ENCODE results near the gene ARHGAP22. TPM values are rescaled to one million over a fixed set of nuclear protein-coding genes. Genes with fewer than 3 reads are reported as not detected.

Gene ARHGAP22
- total and polyA plus RNA-seq, 8 donors = 2.2 to 10.4 (median 2.8) TPM

DNA sequence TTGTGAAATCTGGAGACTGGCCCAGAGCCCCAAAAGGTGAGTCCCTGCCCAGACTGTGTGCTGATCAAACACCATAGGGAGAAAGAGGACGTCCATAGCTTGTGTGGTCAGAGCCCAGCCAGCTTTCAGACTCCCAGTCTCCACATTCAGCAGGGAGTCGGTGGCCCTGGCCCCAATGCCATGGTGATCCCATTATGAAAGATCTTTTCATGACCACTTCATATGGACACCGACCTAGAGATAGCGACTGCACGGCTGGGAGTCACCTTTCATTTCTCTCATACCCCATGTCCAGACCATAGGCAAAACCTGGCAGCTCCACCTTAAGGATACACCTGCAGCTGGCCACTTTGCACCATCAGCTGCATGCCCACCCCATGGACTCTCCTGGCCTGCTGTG is 126.4 kb downstream of the ARHGAP22 start:
- Histone ChIP-seq H3K36me3 (no peaks in the 10 kb centered on the region), H3K27ac (no peak overlapping the region), H3K9me3 (no peaks in the 10 kb centered on the region), H3K4me3 (no peak overlapping the region), H3K27me3 (peaks cover 0 to 11% of the 10 kb centered on the region in 2 donors), H3K4me1 (no peaks in the 10 kb centered on the region)
- DNase-seq (no peak), ATAC-seq (no peak)
- TF ChIP-seq, protein P1, sequence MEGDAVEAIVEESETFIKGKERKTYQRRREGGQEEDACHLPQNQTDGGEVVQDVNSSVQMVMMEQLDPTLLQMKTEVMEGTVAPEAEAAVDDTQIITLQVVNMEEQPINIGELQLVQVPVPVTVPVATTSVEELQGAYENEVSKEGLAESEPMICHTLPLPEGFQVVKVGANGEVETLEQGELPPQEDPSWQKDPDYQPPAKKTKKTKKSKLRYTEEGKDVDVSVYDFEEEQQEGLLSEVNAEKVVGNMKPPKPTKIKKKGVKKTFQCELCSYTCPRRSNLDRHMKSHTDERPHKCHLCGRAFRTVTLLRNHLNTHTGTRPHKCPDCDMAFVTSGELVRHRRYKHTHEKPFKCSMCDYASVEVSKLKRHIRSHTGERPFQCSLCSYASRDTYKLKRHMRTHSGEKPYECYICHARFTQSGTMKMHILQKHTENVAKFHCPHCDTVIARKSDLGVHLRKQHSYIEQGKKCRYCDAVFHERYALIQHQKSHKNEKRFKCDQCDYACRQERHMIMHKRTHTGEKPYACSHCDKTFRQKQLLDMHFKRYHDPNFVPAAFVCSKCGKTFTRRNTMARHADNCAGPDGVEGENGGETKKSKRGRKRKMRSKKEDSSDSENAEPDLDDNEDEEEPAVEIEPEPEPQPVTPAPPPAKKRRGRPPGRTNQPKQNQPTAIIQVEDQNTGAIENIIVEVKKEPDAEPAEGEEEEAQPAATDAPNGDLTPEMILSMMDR (IDR thresholded peaks at IDR 0.05) = no peak
- intact Hi-C loops (cut with DNase I) = no loop called here

DNA sequence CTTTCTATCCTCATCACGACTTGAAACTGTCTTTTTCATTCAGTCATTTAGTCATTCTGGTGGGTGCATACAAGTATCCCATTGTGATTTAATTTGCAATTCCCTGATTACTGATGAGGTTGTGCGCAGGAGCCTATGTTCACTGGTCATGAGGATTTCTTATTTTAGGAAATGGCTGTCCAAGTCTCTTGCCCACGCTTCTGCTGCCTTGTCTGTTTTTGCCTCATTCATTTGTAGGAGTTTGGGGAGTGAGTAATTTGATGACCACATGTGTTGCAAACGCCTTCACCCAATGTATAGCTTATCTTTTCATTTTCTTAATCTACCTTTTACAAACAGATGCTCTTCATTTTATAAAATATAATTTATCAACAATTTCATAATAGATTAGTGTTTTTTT is 127.3 kb downstream of the ARHGAP22 start:
- ATAC-seq = no peak
- Histone ChIP-seq H3K9me3 (no peaks in the 10 kb centered on the region), H3K4me1 (no peaks in the 10 kb centered on the region), H3K36me3 (no peaks in the 10 kb centered on the region), H3K4me3 (no peak overlapping the region), H3K27me3 (peaks cover 0 to 11% of the 10 kb centered on the region in 2 donors), H3K27ac (no peak overlapping the region)
- no peak for DNase-seq
- TF ChIP-seq, protein P1 (IDR thresholded peaks at IDR 0.05) = no peak
- intact Hi-C loops (cut with DNase I) = no loop called here

DNA sequence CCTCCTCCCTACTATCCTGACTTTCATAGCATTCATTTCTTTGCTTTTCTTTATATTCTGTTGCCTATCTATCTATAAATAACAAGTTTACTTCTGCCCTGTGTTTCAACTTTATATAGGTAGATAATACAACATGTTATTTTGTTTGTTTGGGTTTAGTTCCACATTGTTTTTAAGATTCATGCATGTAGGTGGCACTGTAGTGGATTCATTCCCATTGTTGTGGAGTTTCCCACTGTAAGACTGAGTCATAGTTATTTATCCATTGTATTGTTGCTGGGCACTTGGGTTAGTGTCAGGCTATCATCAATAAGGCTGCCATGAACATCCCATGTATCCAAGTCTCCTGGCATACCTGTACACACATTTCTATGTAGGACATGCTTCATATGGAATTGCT is 127.7 kb downstream of the ARHGAP22 start:
- H3K4me1 ChIP-seq = no peaks in the 10 kb centered on the region
- ATAC-seq = no peak
- TF ChIP-seq, protein P1 (IDR thresholded peaks at IDR 0.05) = no peak
- DNase-seq = no peak
- no peak overlapping the region for H3K4me3 ChIP-seq
- intact Hi-C loops (cut with DNase I) = no loop called here
- H3K36me3 ChIP-seq = no peaks in the 10 kb centered on the region
- H3K27ac ChIP-seq = no peak overlapping the region
- H3K9me3 ChIP-seq = no peaks in the 10 kb centered on the region
- H3K27me3 ChIP-seq = peaks cover 0 to 11% of the 10 kb centered on the region in 2 donors

DNA sequence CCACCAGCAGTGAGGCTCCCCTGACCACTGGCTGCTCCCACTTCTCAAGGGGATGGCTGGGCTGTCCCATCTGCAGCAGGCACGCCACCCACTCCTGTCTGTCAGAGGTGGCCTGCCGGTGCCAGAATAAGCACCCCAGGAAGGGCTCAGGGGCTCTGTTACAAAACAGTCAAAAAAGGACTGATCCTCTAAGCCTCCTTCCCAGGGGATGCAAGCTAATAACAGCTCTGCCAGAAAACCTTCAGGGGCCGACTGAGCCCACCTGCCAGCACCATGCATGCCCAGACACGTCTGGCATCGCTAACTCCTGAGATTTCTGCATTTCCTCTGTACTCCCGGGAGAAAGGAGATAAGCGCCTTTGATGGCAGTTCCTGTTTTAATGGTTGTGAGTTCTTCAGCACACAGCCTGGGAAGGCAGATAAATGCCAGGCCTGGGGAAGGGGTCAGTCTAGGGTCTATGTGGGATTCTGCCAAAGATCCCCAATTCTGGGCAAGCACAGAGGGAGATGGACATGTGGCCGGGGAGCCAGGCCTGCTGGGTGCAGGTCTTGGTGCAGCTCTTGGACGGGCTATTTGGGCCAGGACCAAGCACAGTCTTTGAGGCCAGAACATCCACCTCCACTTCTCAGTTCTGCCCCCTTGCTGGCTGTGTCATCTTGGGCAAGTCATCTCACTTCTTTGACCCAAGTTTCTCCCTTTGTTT is 128.4 kb downstream of the ARHGAP22 start:
- H3K27ac ChIP-seq = no peak overlapping the region
- no peaks in the 10 kb centered on the region for H3K9me3 ChIP-seq
- DNase-seq (no peak), ATAC-seq (no peak)
- intact Hi-C loops (cut with DNase I) = no loop called here
- no peak overlapping the region for H3K4me3 ChIP-seq
- TF ChIP-seq, protein P1 (IDR thresholded peaks at IDR 0.05) = no peak
- H3K36me3 ChIP-seq = no peaks in the 10 kb centered on the region
- H3K27me3 ChIP-seq = peaks cover 0 to 11% of the 10 kb centered on the region in 2 donors
- no peaks in the 10 kb centered on the region for H3K4me1 ChIP-seq

DNA sequence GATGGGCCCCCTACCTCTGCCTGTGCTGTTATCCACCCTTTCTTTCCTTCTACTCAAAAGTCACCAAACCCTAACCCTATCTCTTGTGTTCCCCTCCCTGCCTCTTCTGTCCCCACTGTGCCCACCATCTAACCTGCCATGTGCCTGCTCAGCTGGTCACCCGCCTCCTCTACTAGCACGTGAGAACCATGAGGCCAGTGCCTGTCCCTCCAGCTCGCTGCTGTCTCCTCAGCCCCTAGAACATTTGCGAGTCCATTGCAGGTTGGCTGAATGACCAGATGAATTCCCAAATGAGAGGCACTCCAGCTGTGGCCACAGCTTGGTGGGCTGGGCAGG is 129.0 kb downstream of the ARHGAP22 start:
- Histone ChIP-seq H3K36me3 (no peaks in the 10 kb centered on the region), H3K9me3 (no peaks in the 10 kb centered on the region), H3K27ac (no peak overlapping the region), H3K27me3 (peaks cover 0 to 5% of the 10 kb centered on the region in 2 donors), H3K4me1 (no peaks in the 10 kb centered on the region), H3K4me3 (no peak overlapping the region)
- TF ChIP-seq, protein P1 (IDR thresholded peaks at IDR 0.05) = no peak
- no peak for DNase-seq
- no peak for ATAC-seq
- intact Hi-C loops (cut with DNase I) = no loop called here
